HepG2 (cell line): ENCODE data around the gene ABCB9. TPM values are rescaled to one million over a fixed set of nuclear protein-coding genes. Genes with fewer than 3 reads are reported as not detected.

Source experiments
- CREBL2 ChIP-seq: sonication (generic); formaldehyde crosslinking; IDR thresholded peaks from 2 replicates; pipeline ENCODE4 v1.8.1; 2023; ENCODE audit warnings: missing genetic modification reagents, mild to moderate bottlenecking, borderline replicate concordance
- ETV6 ChIP-seq: sonication (generic); formaldehyde crosslinking; conservative IDR thresholded peaks from 2 replicates; pipeline ENCODE4 v1.4.0; 2020; ENCODE audit warnings: missing genetic modification reagents
- MAF1 ChIP-seq: sonication (generic); formaldehyde crosslinking; IDR thresholded peaks from 2 replicates; pipeline ENCODE4 v1.5.0; 2020; ENCODE audit warnings: missing genetic modification reagents, borderline replicate concordance
- NFE2L2 ChIP-seq: fragments of 150-350 bp; IDR thresholded peaks from 2 replicates; pipeline ENCODE4 v1.6.1; 2014; ENCODE audit warnings: low read length
- PRPF4 ChIP-seq: fragments of 200-400 bp; formaldehyde crosslinking; IDR thresholded peaks from 2 replicates; pipeline ENCODE4 v1.6.1; 2016; ENCODE audit warnings: low read length, low read depth; ENCODE audit not compliant: poor library complexity, severe bottlenecking
- USF2 ChIP-seq, 2 experiments: sonication (generic) in 1 of 2; formaldehyde crosslinking in 1 of 2; IDR thresholded peaks; 2 replicates each; pipeline versions ENCODE4 v1.5.1 to v1.6.1; 2011 to 2020; ENCODE audit warnings: borderline replicate concordance in 1 of 2, low read depth in 1 of 2, low read length in 1 of 2, mild to moderate bottlenecking in 1 of 2, missing genetic modification reagents in 1 of 2, moderate library complexity in 1 of 2
- ZFP36L2 ChIP-seq: sonication (generic); formaldehyde crosslinking; IDR thresholded peaks from 2 replicates; pipeline ENCODE4 v1.4.0; 2020; ENCODE audit warnings: missing genetic modification reagents
- ZFY ChIP-seq: sonication (generic); formaldehyde crosslinking; IDR thresholded peaks from 2 replicates; pipeline ENCODE4 v1.4.0; 2020; ENCODE audit warnings: missing genetic modification reagents
- ZNF224 ChIP-seq: sonication (generic); formaldehyde crosslinking; IDR thresholded peaks from 2 replicates; pipeline ENCODE4 v1.5.0; 2020; ENCODE audit warnings: mild to moderate bottlenecking, missing genetic modification reagents
- ZNF333 ChIP-seq: sonication (generic); formaldehyde crosslinking; IDR thresholded peaks from 2 replicates; pipeline ENCODE4 v1.4.0; 2020; ENCODE audit warnings: mild to moderate bottlenecking, missing genetic modification reagents, borderline replicate concordance
- ZNF354B ChIP-seq: sonication (generic); formaldehyde crosslinking; IDR thresholded peaks from 2 replicates; pipeline ENCODE4 v1.8.0; 2022; ENCODE audit warnings: mild to moderate bottlenecking, missing genetic modification reagents
- ZNF556 ChIP-seq: sonication (generic); formaldehyde crosslinking; IDR thresholded peaks from 2 replicates; pipeline ENCODE4 v1.4.0; 2020; ENCODE audit warnings: mild to moderate bottlenecking, missing genetic modification reagents, borderline replicate concordance
- ZNF564 ChIP-seq: sonication (generic); formaldehyde crosslinking; IDR thresholded peaks from 2 replicates; pipeline ENCODE4 v1.8.1; 2023; ENCODE audit warnings: mild to moderate bottlenecking, missing genetic modification reagents
- ZNF577 ChIP-seq: sonication (generic); formaldehyde crosslinking; IDR thresholded peaks from 2 replicates; pipeline ENCODE4 v1.4.0; 2020; ENCODE audit warnings: mild to moderate bottlenecking, low read depth, missing genetic modification reagents, borderline replicate concordance
- polyA plus RNA-seq, 8 experiments: library from polyadenylated mRNA; depleted of rRNA in 3 of 8; stranded (reverse) in 7 of 8; unstranded in 1 of 8; fragments of >200 nt; fragmentation: Illumina TruSeq in 4 of 8; extraction: Trizol in 4 of 8; gene quantifications; 2 replicates each; pipeline versions ENCODE4 v1.2.1 to v1.2.3, GENCODE V29; 2011 to 2016; ENCODE audit warnings: low read depth in 4 of 8, missing spikeins in 1 of 8, mixed read lengths in 1 of 8; ENCODE audit not compliant: insufficient read depth in 1 of 8
- total RNA-seq, 5 experiments: library from RNA; depleted of rRNA; stranded (reverse); fragments of >200 nt; fragmentation: Illumina TruSeq; extraction: Trizol; gene quantifications; 2 replicates each; pipeline ENCODE4 v1.2.3, GENCODE V29; 2016; ENCODE audit warnings: low read depth in 1 of 5
- TF ChIP-seq, protein P1 (sequence below): sonication (generic); formaldehyde crosslinking; IDR thresholded peaks from 2 replicates; pipeline ENCODE4 v1.5.1; 2020; ENCODE audit warnings: mild to moderate bottlenecking, missing genetic modification reagents, borderline replicate concordance
- TF ChIP-seq, protein P2 (sequence below): sonication (generic); formaldehyde crosslinking; conservative IDR thresholded peaks from 2 replicates; pipeline ENCODE4 v1.8.0; 2022; ENCODE audit warnings: low read depth, missing genetic modification reagents
- TF ChIP-seq, protein P3 (sequence below): IDR thresholded peaks from 2 replicates; pipeline ENCODE4 v1.6.1; 2016; ENCODE audit warnings: missing compliant biosample characterization, missing genetic modification reagents, borderline replicate concordance

ABCB9 gene
- total and polyA plus RNA-seq, 2 of the 13 experiments (the other 11 are each of a cell fraction or from before 2014, with no cell fraction given) = 5.1 to 6.0 TPM

GRCh38 chr12:122965851-122966742, at the start of gene ABCB9 (continued):
- TF ChIP-seq, protein P1, sequence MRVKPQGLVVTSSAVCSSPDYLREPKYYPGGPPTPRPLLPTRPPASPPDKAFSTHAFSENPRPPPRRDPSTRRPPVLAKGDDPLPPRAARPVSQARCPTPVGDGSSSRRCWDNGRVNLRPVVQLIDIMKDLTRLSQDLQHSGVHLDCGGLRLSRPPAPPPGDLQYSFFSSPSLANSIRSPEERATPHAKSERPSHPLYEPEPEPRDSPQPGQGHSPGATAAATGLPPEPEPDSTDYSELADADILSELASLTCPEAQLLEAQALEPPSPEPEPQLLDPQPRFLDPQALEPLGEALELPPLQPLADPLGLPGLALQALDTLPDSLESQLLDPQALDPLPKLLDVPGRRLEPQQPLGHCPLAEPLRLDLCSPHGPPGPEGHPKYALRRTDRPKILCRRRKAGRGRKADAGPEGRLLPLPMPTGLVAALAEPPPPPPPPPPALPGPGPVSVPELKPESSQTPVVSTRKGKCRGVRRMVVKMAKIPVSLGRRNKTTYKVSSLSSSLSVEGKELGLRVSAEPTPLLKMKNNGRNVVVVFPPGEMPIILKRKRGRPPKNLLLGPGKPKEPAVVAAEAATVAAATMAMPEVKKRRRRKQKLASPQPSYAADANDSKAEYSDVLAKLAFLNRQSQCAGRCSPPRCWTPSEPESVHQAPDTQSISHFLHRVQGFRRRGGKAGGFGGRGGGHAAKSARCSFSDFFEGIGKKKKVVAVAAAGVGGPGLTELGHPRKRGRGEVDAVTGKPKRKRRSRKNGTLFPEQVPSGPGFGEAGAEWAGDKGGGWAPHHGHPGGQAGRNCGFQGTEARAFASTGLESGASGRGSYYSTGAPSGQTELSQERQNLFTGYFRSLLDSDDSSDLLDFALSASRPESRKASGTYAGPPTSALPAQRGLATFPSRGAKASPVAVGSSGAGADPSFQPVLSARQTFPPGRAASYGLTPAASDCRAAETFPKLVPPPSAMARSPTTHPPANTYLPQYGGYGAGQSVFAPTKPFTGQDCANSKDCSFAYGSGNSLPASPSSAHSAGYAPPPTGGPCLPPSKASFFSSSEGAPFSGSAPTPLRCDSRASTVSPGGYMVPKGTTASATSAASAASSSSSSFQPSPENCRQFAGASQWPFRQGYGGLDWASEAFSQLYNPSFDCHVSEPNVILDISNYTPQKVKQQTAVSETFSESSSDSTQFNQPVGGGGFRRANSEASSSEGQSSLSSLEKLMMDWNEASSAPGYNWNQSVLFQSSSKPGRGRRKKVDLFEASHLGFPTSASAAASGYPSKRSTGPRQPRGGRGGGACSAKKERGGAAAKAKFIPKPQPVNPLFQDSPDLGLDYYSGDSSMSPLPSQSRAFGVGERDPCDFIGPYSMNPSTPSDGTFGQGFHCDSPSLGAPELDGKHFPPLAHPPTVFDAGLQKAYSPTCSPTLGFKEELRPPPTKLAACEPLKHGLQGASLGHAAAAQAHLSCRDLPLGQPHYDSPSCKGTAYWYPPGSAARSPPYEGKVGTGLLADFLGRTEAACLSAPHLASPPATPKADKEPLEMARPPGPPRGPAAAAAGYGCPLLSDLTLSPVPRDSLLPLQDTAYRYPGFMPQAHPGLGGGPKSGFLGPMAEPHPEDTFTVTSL (CRISPR knock-in tag) = no peak
- TF ChIP-seq ZNF224 (CRISPR knock-in tag) (no peak), USF2 (IDR thresholded peaks at IDR 0.05; ENCODE audit: low read depth, low read length) (no peak), USF2 (CRISPR knock-in tag; IDR thresholded peaks at IDR 0.05; ENCODE audit: borderline replicate concordance) (no peak), ETV6 (CRISPR knock-in tag) (0 out of 2 replicates have a peak, but pooled peaks have one; percentile 46), ZNF354B (CRISPR knock-in tag) (no peak), ZFP36L2 (no peak), ZNF556 (no peak), ZNF577 (no peak), ZNF333 (no peak), NFE2L2 (no peak), MAF1 (no peak), CREBL2 (CRISPR knock-in tag) (no peak), ZNF564 (CRISPR knock-in tag) (no peak), ZFY (CRISPR knock-in tag) (peak; percentile 29), PRPF4 (no peak)
- TF ChIP-seq, protein P2, sequence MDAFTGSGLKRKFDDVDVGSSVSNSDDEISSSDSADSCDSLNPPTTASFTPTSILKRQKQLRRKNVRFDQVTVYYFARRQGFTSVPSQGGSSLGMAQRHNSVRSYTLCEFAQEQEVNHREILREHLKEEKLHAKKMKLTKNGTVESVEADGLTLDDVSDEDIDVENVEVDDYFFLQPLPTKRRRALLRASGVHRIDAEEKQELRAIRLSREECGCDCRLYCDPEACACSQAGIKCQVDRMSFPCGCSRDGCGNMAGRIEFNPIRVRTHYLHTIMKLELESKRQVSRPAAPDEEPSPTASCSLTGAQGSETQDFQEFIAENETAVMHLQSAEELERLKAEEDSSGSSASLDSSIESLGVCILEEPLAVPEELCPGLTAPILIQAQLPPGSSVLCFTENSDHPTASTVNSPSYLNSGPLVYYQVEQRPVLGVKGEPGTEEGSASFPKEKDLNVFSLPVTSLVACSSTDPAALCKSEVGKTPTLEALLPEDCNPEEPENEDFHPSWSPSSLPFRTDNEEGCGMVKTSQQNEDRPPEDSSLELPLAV (CRISPR knock-in tag) = no peak
- TF ChIP-seq, protein P3, sequence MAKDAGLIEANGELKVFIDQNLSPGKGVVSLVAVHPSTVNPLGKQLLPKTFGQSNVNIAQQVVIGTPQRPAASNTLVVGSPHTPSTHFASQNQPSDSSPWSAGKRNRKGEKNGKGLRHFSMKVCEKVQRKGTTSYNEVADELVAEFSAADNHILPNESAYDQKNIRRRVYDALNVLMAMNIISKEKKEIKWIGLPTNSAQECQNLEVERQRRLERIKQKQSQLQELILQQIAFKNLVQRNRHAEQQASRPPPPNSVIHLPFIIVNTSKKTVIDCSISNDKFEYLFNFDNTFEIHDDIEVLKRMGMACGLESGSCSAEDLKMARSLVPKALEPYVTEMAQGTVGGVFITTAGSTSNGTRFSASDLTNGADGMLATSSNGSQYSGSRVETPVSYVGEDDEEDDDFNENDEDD (CRISPR knock-in tag) = peak; percentile 53; the same call in 1 of the 2 replicates
